ENCODE results near the gene CAMKK2. TPM values are rescaled to one million over a fixed set of nuclear protein-coding genes. Genes with fewer than 3 reads are reported as not detected.

The CAMKK2 gene
- total RNA-seq, 4 donors from 2014 or later, result 18.4 to 25.8 (median 25.0) TPM

GRCh38 chr12:121328620-121329019 lies 32.1 kb upstream of the CAMKK2 start:
- Histone ChIP-seq H3K4me1 (no peaks in the 10 kb centered on the region), H3K27ac (no peak overlapping the region), H3K27me3 (no peaks in the 10 kb centered on the region), H3K36me3 (peaks cover 97% of the 10 kb centered on the region), H3K4me3 (no peak overlapping the region), H3K9me3 (no peaks in the 10 kb centered on the region)
- no peak for TF ChIP-seq EP300 (IDR thresholded peaks at IDR 0.05)
- TF ChIP-seq CTCF (IDR thresholded peaks at IDR 0.05), result no peak
- TF ChIP-seq POLR2A (IDR thresholded peaks at IDR 0.05), result no peak
- TF ChIP-seq POLR2AphosphoS5 (IDR thresholded peaks at IDR 0.05), result no peak
- no peak for DNase-seq (ENCODE audit: low spot score in 2 of 2)
- 96% methylated on average over 4 of the region's 4 CpGs for WGBS

GRCh38 chr12:121326996-121327674 lies 30.6 kb upstream of the CAMKK2 start:
- no peak for TF ChIP-seq EP300 (IDR thresholded peaks at IDR 0.05)
- TF ChIP-seq CTCF (IDR thresholded peaks at IDR 0.05), result no peak
- TF ChIP-seq POLR2AphosphoS5 (IDR thresholded peaks at IDR 0.05), result no peak
- no peak for TF ChIP-seq POLR2A (IDR thresholded peaks at IDR 0.05)
- WGBS, result 66% methylated on average over 11 of the region's 21 CpGs
- Histone ChIP-seq H3K9me3 (no peaks in the 10 kb centered on the region), H3K4me1 (no peaks in the 10 kb centered on the region), H3K27ac (no peak overlapping the region), H3K4me3 (no peak overlapping the region), H3K36me3 (peaks cover 95% of the 10 kb centered on the region), H3K27me3 (no peaks in the 10 kb centered on the region)
- no peak for DNase-seq (ENCODE audit: low spot score in 2 of 2)

GRCh38 chr12:121325922-121326396 lies 29.4 kb upstream of the CAMKK2 start:
- Histone ChIP-seq H3K27ac (no peak overlapping the region), H3K36me3 (peaks cover 90% of the 10 kb centered on the region), H3K4me3 (no peak overlapping the region), H3K27me3 (no peaks in the 10 kb centered on the region), H3K9me3 (no peaks in the 10 kb centered on the region), H3K4me1 (no peaks in the 10 kb centered on the region)
- no peak for DNase-seq (ENCODE audit: low spot score in 2 of 2)
- 68% methylated on average over 5 of the region's 5 CpGs for WGBS
- TF ChIP-seq POLR2AphosphoS5 (IDR thresholded peaks at IDR 0.05), result no peak
- no peak for TF ChIP-seq CTCF (IDR thresholded peaks at IDR 0.05)
- TF ChIP-seq EP300 (IDR thresholded peaks at IDR 0.05), result no peak
- TF ChIP-seq POLR2A (IDR thresholded peaks at IDR 0.05), result no peak

GRCh38 chr12:121323908-121324307 lies 27.4 kb upstream of the CAMKK2 start:
- DNase-seq (ENCODE audit: low spot score in 2 of 2), result no peak
- no peaks in the 10 kb centered on the region for H3K27me3 ChIP-seq
- 93% methylated on average over 3 of the region's 3 CpGs for WGBS
- no peak overlapping the region for H3K27ac ChIP-seq
- H3K9me3 ChIP-seq, result no peaks in the 10 kb centered on the region
- H3K36me3 ChIP-seq, result peaks cover 88% of the 10 kb centered on the region
- no peaks in the 10 kb centered on the region for H3K4me1 ChIP-seq
- H3K4me3 ChIP-seq, result no peak overlapping the region
- TF ChIP-seq POLR2A (IDR thresholded peaks at IDR 0.05), result no peak
- no peak for TF ChIP-seq POLR2AphosphoS5 (IDR thresholded peaks at IDR 0.05)
- TF ChIP-seq CTCF (IDR thresholded peaks at IDR 0.05), result no peak
- TF ChIP-seq EP300 (IDR thresholded peaks at IDR 0.05), result no peak

GRCh38 chr12:121318121-121318520 lies 21.6 kb upstream of the CAMKK2 start:
- no peak overlapping the region for H3K4me3 ChIP-seq
- TF ChIP-seq CTCF (IDR thresholded peaks at IDR 0.05), result no peak
- TF ChIP-seq POLR2A (IDR thresholded peaks at IDR 0.05), result no peak
- TF ChIP-seq POLR2AphosphoS5 (IDR thresholded peaks at IDR 0.05), result no peak
- TF ChIP-seq EP300 (IDR thresholded peaks at IDR 0.05), result no peak
- H3K4me1 ChIP-seq, result no peaks in the 10 kb centered on the region
- H3K27ac ChIP-seq, result no peak overlapping the region
- H3K9me3 ChIP-seq, result no peaks in the 10 kb centered on the region
- H3K36me3 ChIP-seq, result peaks cover 59% of the 10 kb centered on the region
- no peaks in the 10 kb centered on the region for H3K27me3 ChIP-seq
- no peak for DNase-seq (ENCODE audit: low spot score in 2 of 2)
- 91% methylated on average over 11 of the region's 11 CpGs for WGBS

All from suprapubic skin (tissue), 4 donors.